Thoracic aorta (tissue), 2 donors: Measurements from ENCODE around the gene NOL3. TPM values are rescaled to one million over a fixed set of nuclear protein-coding genes. Genes with fewer than 3 reads are reported as not detected.

ENCODE experiments used
- ATAC-seq: fragments of 150-250 bp; one replicate; pipeline ENCODE4 v1.8.0; 2017; ENCODE audit warnings: low read depth; ENCODE audit not compliant: insufficient number of reproducible peaks, low FRiP score
- DNase-seq: peaks from one replicate; pipeline ENCODE4 v3.0.0-alpha.2; 2020; ENCODE audit warnings: low spot score
- H3K27ac ChIP-seq, 2 donors: fragments of 200-600 bp; sonication (generic); 1 replicate in 1 of 2; 2 replicates in 1 of 2; pipeline ENCODE4 v1.5.1; 2016; ENCODE audit warnings: mild to moderate bottlenecking in 2 of 2, moderate library complexity in 2 of 2
- H3K27me3 ChIP-seq: fragments of 200-600 bp; sonication (generic); replicated peaks from 2 replicates; pipeline ENCODE4 v1.6.0; 2016; ENCODE audit warnings: mild to moderate bottlenecking; ENCODE audit not compliant: insufficient read depth
- H3K36me3 ChIP-seq: fragments of 200-600 bp; sonication (generic); one replicate; pipeline ENCODE4 v1.5.1; 2016
- H3K4me1 ChIP-seq, 2 donors: fragments of 200-600 bp; sonication (generic); 1 replicate in 1 of 2; 2 replicates in 1 of 2; pipeline versions ENCODE4 v1.5.1 to v1.6.0; 2016; ENCODE audit warnings: low read depth in 2 of 2, mild to moderate bottlenecking in 1 of 2; ENCODE audit not compliant: control insufficient read depth in 1 of 2
- H3K4me3 ChIP-seq: fragments of 200-600 bp; sonication (generic); 2 replicates; pipeline ENCODE4 v1.5.1; 2016; ENCODE audit warnings: mild to moderate bottlenecking
- H3K9me3 ChIP-seq: fragments of 200-600 bp; sonication (generic); 2 replicates; pipeline ENCODE4 v1.5.1; 2016
- total RNA-seq, 2 donors: library from RNA; depleted of rRNA; stranded (reverse); fragments of >200 nt; gene quantifications; one replicate each; pipeline versions ENCODE4 v1.1.0 to v1.2.3, GENCODE V29; 2016
- TF ChIP-seq, protein P1 (sequence below): fragments of 200-600 bp; sonication (generic); IDR thresholded peaks from one replicate; pipeline ENCODE4 v1.5.1; 2019; ENCODE audit warnings: antibody characterized with exemption

The NOL3 gene
- total RNA-seq, 2 donors from 2014 or later, result 43.5 to 80.8 TPM

- TF ChIP-seq, protein P1, sequence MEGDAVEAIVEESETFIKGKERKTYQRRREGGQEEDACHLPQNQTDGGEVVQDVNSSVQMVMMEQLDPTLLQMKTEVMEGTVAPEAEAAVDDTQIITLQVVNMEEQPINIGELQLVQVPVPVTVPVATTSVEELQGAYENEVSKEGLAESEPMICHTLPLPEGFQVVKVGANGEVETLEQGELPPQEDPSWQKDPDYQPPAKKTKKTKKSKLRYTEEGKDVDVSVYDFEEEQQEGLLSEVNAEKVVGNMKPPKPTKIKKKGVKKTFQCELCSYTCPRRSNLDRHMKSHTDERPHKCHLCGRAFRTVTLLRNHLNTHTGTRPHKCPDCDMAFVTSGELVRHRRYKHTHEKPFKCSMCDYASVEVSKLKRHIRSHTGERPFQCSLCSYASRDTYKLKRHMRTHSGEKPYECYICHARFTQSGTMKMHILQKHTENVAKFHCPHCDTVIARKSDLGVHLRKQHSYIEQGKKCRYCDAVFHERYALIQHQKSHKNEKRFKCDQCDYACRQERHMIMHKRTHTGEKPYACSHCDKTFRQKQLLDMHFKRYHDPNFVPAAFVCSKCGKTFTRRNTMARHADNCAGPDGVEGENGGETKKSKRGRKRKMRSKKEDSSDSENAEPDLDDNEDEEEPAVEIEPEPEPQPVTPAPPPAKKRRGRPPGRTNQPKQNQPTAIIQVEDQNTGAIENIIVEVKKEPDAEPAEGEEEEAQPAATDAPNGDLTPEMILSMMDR, result peak; percentile 43
- Histone ChIP-seq H3K4me1 (peaks cover 6 to 22% of the 10 kb centered on the region in 2 donors), H3K27me3 (no peaks in the 10 kb centered on the region), H3K4me3 (no peak overlapping the region), H3K27ac (no peak overlapping the region), H3K36me3 (peaks cover 47% of the 10 kb centered on the region), H3K9me3 (no peaks in the 10 kb centered on the region)
- no peak for ATAC-seq
- no peak for DNase-seq
Observed at GRCh38 chr16:67198238-67198734, 27.9 kb downstream of the NOL3 start.

DNA sequence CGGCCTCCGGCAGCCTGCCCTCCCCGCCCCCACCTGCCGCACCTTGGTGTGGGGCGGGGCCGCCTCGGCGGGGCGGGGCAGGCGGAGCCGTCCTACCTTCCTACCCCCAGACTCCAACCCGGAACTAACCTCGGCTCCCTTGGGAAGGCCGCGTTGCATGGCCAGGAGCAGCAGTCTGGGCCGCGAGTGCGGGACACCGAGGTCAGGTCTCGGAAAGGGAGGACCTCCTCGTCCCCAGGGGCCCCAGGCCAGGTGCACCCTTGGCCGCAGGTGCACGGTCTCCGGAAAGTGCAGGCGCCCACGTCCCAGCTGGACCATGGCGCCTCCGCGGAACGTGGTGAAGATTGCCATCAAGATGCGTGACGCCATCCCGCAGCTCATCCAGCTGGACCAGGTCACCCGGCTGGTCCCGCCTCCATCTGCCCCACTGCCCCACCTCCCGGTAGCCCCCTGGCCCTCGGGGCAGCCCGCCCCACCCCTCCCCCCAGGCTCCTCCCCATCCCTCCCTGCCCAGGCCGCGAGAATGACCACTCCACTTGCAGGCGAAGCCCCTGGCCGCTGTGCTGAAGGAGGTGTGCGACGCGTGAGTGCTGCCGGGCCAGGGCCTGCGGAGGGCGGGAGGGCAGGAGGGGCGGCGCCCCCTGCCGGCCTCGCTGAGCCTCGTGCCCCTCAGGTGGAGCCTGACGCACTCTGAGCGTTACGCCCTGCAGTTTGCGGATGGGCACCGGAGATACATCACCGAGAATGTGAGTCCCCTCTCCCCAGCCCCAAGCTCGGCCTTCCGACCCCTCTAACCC is 28.9 kb downstream of the NOL3 start, which contains the start of gene ELMO3:
ELMO3 (plus strand) TSS at position 121 of the 797 bp plus-strand sequence; CDS start at position 317, 196 bp downstream.
- H3K4me1 ChIP-seq, result peaks cover 0 to 12% of the 10 kb centered on the region in 2 donors
- H3K27ac ChIP-seq, result no peak within 1 kb of the TSS
- H3K4me3 ChIP-seq, result no peak within 1 kb of the TSS
- ATAC-seq, result no peak
- H3K27me3 ChIP-seq, result no peaks in the 10 kb centered on the region
- TF ChIP-seq, protein P1, result no peak
- H3K36me3 ChIP-seq, result peaks cover 50% of the 10 kb centered on the region
- no peak for DNase-seq
- no peaks in the 10 kb centered on the region for H3K9me3 ChIP-seq

GRCh38 chr16:67199808-67200198 is 29.5 kb downstream of the NOL3 start:
- peaks cover 46% of the 10 kb centered on the region for H3K36me3 ChIP-seq

GRCh38 chr16:67200491-67200890 is 30.2 kb downstream of the NOL3 start:
- TF ChIP-seq, protein P1, result no peak
- DNase-seq (no peak), ATAC-seq (no peak)
- Histone ChIP-seq H3K9me3 (no peaks in the 10 kb centered on the region), H3K4me1 (peaks cover 0 to 10% of the 10 kb centered on the region in 2 donors), H3K27ac (no peak overlapping the region), H3K4me3 (no peak overlapping the region), H3K27me3 (no peaks in the 10 kb centered on the region), H3K36me3 (peaks cover 39% of the 10 kb centered on the region)

More at GRCh38 chr16:67199808-67200198, 29.5 kb downstream of the NOL3 start:
- no peak overlapping the region for H3K27ac ChIP-seq
- TF ChIP-seq, protein P1, result no peak
- H3K27me3 ChIP-seq, result no peaks in the 10 kb centered on the region
- no peaks in the 10 kb centered on the region for H3K9me3 ChIP-seq
- peaks cover 0 to 10% of the 10 kb centered on the region in 2 donors for H3K4me1 ChIP-seq
- DNase-seq, result no peak
- no peak for ATAC-seq
- no peak overlapping the region for H3K4me3 ChIP-seq
